Dedifferentiated amniotic fluid mesenchymal stem cell (primary cell): ENCODE data around the gene TMOD4.
A peak's percentile ranks its signal among the peaks of the same experiment; 100 is the strongest.
"Not testable (repeated sequence)": the region's sequence is repeated elsewhere in the genome, so short reads cannot be mapped to it uniquely, and the experiment has no call there.

Source experiments
- DNase-seq: peaks from one replicate; pipeline ENCODE4 v3.0.0-alpha.2; 2016; ENCODE audit errors: extremely low spot score

Gene TMOD4

DNA sequence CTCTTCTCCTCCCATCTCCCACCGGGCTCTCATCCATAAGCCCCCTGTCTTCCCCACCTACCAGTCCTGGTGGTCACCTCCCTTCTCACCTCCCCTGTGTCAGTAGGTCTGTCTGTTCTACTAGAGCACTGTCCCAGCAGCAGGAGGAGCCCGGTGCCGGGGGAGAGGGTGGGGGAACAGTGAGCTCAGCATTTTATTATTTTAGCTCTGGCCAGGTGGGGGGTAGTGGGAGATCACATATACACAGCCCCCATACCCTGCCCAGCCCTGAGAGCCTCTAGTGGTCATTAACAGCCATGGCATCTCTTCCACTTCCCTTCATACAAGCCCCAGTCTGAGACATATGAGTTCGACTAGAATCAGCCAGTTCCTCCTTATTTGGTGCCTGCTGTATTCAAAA lies at the start of gene TMOD4:
TSS of gene TMOD4 (minus strand) at position 119 of the 400 bp plus-strand sequence. CDS start 1,106 bp downstream, outside the sequence.
- no peak for DNase-seq

DNA sequence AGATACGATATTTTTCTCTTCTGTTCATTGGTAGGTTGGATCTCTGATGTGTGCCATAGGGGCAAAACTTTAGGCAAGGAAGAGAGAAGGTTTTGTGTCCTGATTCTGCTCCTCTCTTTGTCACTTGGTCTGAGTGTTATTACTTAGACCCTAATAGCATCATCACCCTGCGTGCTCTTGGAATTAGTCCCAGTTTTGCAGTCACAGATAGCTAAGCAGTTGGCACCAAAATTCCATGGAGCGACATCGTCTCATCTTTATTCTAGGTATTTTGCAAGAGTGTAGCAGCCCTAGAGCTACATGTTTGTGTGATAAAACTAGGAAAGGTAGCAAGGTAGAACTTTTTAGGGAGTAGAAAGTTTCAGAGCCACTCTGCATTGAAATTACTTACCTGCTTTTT lies 46.3 kb upstream of the TMOD4 start:
- DNase-seq, result no peak

DNA sequence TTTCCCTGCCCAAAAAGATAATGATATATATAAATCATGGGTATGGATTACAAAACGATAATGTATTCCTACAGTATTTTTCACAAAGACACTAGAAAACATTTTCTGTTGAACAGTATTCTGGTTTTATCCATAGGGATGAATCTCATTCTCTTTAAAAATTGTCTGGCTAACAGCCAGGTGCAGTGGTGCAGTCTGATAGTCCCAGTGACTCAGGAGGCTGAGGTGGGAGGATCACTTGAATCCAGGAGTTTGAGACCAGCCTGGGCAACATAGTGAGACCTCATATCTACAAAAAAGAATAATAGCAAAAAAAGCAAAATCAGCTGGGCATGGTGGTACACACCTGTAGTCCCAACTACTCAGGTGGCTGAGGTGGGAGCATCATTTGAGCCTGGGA lies 45.8 kb upstream of the TMOD4 start:
- no peak for DNase-seq

DNA sequence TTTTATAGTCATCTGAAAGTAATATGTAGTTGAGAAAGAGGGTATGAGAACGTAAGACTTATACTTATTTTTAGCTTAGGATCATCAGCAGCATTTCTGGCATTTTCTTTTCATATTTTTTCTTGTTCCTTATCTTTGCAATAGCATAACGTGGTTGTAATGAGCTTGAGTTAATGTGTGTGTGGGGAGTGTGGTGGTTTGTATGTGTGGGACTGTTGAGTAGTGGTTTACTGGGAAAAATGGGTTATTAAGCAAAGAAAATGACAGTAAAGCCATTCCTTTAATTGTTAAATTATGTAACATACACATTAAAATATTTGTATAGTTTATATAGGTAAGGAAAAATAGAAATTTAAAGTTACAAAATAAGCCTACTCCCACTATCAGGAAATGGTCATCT lies 37.8 kb upstream of the TMOD4 start:
- DNase-seq, result no peak

DNA sequence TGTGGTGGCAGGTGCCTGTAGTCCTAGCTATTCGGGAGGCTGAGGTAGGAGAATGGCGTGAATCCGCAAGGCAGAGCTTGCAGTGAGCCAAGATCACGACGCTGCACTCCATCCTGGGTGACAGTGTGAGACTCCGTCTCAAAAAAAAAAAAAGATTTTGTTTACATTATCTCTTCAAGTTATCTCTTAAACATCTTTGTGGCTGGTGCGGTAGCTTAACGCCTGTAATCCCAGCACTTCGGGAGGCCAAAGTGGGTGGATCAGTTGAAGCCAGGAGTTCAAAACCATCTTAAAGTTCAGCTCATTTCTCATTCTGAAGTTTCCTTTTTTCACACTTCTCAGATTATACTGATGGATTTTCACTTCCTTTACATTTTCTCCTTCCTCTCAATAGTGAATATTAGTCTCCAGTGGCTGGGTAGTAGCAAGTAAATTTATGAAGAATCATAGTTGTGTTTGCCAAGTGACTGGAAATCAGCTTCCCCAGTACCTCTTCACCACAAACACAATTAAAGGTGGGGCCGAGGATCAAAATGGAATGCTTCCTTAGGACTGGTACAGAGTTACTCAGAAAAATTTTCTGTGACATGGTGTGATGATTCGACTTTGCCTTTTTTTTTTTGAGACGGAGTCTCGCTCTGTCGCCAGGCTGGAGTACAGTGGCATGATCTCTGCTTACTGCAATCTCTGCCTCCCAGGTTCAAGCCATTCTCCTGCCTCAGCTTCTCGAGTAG lies 36.4 kb upstream of the TMOD4 start:
- no peak for DNase-seq

DNA sequence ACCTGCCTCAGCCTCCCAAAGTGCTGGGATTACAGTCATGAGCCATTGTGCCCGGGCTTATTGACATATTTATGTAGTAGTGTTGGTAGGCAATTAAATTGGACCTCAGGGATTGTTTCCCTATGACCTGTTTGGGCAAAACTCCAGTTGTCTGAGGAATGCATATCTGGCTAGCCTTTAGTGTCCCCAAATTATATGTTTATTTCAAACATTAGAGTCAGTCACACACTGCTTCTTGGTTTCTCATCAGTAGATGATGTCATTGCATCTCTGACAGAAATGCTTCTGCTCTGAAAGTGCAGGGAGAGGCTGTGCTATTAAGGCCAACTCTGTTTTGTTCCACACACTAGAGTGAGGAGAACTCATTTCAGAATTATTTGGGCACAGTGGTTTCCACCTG lies 35.0 kb upstream of the TMOD4 start:
- DNase-seq, result no peak

DNA sequence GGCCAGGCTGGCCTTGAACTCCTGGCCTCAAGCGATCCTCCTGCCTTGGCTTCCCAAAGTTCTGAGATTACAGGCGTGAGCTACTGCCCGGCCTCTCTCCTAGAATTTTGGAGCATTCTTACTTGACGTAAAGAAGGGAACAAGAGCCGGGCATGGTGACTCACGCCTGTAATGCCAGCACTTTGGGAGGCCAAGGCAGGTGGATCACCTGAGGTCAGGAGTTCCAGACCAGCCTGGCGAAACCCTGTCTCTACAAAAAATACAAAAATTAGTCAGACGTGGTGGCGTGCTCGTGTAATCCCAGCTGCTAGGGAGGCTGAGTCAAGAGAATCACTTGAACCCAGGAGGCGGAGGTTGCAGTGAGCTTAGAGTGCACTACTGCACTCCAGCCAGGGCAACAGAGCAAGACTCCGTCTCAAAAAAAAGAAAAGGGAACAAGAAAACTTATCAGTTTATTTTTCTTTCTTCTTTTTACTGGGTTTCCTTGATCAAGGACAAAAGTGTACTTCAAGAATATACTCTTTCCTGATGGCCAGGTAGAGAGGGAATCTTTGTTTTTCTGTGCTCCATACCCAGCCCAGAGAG lies 29.7 kb upstream of the TMOD4 start:
- DNase-seq, result not testable (repeated sequence)

DNA sequence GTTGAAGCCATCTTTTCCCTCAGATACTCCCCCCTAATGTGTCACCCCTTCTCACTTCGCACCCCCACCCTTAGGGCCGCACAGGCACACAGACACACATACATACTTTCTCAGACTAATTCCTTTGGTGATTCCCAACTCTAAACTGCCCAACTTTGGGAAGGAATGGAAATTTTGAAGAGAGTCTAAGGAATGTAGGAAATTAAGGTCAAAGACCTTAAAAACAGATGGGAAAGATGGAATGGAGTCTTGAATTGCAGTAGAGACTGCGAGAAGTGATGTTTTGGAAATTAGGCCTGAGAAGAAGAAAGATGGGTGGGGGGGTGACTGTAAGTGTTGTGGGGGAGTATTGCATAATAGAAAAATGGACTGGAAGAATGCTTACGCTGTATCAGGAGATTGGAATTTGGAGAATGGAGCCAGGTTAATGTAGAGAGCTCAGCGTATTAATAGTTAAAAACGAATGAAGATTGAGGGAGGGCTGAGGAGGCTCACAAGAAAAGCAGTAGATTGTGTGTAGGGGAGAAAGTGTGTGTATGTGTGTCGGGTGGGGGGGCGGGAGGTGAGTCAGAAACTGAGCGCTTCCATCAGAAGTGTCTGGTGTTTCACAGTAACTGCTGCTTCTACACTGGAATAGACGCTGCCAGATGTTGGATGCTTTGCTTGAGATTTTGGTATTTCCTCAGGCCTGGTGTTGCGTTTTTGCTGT lies 24.2 kb upstream of the TMOD4 start:
- DNase-seq, result peak; percentile 62

DNA sequence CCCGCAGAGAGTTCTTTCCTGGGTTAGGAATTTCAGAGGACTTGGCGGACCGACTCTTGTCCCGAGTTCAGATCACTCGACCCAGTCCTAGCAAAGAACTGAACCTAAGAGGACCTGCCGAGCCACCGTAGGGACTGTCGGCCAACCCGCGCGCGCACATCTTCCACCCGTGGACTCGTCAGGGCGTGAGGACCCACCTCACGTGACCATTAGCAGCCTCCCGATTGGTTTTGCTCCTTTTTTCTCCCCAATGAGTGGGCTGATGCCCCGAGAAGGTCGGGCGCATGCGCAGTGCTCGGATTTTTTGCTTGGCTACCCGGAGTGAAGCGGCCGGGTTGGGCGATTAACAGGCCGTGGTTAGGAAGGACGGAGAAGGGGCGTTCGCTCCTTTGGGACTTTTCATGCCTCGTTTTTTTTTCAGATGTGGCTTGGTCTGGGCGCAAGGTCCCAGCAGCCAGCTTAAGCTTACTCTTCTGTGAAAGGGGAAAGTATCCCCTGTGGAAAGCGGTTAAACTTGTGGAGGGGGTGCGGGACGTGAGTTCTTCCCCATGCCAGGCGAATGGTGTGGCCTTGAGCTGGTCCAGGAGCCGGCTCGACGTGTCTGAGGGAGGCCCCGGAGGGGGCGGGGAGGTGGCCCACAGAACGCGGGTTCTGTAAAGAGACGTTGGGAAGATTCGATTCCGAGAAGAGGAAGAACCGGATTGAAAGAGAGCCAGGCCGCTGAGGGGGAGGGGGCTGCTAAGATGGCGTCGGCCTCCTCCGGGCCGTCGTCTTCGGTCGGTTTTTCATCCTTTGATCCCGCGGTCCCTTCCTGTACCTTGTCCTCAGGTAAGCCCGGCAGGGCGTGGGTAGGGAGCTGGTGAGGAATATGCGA lies 22.7 kb upstream of the TMOD4 start, which contains the start of gene PIP5K1A:
TSS of gene PIP5K1A (plus strand) at position 299 of the 874 bp plus-strand sequence. CDS start at position 744, 445 bp downstream.
- DNase-seq, result peak; percentile 99

DNA sequence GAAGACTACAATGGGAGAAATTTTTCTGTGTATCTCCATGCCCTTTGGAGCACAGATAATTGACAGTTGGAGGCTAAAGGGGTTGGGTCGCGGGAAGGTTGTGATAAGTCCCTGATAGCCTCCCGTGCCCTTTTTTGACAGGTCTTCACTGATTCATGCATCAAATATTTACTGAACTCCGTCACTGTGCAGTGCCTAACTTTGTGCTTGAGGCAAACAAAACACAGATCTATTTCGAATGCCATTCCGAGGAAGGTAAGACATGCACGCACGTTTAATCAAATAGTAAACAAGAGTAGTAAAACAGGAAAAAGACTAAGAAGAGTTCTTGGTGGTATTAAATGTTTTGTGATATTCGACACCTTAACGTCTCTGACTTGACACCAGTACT lies 22.1 kb upstream of the TMOD4 start:
- no peak for DNase-seq

DNA sequence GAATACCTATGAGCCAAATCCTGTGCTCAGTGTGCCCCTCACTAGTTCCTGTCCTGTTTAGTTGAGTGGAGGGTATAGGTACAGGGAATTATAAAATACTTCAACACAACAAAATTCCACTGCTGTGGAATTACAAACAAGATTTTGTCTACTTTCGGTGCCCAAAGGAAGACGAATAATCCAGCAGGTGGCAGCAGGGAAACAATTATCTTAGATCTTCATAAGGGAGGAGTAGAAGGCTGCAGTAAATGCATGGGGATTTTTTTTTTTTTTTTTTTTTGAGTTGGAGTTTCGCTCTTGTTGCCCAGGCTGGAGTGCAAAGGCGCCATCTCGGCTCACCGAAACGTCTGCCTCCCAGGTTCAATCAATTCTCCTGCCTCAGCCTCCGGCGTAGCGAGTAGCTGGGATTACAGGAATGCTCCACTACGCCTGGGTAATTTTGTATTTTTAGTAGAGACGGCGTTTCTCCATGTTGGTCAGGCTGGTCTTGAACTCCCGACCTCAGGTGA lies 20.6 kb upstream of the TMOD4 start:
- peak; percentile 85 for DNase-seq

DNA sequence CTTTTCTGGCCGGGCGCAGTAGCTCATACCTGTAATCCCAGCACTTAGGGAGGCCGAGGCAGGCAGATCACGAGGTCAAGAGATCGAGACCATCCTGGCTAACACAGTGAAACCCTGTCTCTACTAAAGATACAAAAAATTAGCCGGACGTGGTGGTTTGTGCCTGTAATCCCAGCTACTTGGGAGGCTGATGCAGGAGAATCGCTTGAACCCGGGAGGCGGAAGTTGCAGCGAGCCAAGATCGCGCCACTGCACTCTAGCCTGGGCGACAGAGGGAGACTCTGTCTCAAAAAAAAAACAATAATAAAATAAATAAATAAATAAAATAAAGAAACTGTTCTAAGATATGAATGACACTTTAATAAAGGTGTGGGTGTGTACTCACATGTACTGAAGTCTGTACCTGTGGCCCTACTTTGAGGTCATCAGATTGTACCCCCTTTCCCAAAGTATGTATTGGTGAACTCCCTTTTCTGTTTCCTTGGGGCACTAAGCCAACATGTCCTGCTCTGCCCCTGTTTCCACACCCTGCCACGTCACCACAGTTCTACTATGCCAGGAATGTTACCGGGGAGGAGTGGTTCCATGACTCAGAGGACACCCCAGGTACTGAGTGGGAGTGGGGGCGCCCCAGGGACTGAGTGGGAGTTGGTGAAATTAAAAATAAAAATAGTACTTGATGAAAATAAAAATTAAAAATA lies 19.3 kb upstream of the TMOD4 start:
- DNase-seq, result peak; percentile 70

DNA sequence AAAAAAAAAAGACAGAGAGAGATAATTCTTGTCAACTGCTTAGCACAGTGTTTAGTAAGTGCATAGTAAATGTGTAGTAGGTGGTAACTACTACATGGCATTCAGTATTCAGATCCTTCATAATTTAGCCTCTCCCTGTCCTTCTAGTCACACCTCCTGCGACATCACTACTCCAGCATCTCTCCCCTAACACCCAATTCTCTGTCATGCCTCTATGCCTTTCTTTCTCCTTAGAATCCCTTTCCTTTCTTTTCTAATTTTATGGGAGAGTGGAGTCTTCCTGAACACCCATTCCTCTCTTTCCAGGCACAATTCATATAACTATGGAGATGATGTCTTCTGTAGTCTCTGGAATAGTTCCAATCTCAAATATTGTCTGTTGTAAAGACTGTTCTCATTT lies 18.1 kb upstream of the TMOD4 start:
- DNase-seq, result no peak

DNA sequence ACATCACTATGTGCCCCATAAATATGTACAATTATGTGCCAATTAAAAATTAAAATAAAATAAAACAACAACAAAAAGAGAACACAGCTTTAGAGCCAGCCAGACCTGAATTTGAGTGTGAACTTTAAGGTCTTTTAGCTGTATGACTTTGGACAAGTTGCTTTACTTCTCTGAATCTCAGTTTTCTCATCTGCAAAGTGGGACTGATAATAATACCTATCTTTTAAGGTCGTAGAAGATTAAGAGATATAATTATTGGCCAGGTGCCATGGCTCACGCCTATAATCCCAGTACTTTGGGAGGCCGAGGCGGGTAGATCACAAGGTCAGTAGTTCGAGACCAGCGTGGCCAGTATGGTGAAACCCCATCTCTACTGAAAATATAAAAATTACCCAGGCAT lies 17.5 kb upstream of the TMOD4 start:
- DNase-seq, result no peak

DNA sequence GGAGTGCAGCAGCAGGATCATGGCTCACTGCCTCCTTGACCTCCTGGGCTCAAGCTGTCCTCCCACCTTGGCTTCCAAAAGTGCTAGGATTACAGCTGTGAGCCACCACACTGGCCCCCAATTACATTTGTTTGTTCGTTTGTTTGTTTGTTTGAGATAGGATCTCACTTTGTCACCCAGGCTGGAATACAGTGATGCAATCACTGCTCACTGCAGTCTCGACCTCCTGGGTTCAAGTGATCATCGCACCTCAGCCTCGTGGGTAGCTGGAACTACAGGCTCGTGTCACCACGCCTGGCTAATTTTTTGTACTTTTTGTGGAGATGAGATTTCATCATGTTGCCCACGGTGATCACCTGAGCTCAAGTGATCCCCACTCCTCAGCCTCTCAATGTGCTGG lies 16.3 kb upstream of the TMOD4 start:
- no peak for DNase-seq

DNA sequence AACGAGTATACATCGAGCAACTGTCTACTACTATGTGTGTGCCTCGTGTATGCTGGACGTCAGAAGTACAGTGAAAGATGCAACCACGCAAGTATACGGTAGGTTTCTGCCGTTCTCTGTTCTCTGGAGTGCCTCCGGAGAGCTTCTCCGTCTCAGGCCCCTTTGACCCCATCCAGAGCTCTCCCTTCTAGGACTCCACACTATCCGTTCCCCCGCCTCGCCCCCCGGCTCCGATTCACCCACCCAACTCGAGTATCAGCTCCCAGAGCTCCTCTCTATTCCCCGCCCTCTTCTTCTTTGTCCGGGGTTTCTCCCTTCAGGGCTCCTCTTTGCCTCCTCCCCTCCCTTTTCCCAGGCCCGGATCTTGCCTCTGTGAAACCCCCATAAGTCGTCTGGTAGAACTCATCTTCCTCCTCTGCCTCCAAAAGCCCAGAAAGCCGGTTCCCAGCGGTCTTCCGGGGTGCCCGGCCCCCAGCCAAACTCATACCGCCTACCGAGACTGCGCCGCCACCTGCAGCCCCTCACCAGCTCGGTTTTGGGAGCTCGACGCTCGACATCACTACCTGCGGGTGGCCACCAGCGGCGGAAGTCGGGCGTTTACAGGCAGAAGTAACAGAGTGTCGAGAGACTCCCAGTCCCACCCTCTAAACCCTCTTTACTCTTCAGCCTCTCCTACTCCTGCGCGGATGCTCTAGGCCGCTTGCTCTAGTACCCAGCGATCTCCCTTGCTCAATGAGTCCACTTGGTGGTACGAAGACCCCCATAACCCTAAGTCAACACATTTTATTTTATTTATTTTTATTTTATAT lies 14.1 kb upstream of the TMOD4 start, which contains the start of gene VPS72:
TSS of gene VPS72 (minus strand) at position 561 of the 809 bp plus-strand sequence. CDS start at position 485, 76 bp downstream.
- DNase-seq, result peak; percentile 91

DNA sequence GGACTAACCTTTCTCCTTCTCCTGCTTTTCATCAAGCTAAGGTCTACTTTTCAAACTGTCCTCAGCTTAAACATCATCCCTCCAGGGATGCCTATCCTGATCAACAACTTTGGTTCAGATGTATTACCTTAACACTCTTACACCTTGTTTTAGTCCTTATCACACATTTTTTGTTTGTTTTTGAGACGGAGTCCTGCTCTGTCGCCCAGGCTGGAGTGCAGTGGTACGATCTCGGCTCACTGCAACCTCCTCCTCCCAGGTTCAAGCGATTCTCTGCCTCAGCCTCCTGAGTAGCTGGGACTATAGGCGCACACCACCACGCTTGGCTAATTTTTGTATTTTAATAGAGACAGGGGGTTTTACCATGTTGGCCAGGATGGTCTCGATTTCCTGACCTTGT lies 12.9 kb upstream of the TMOD4 start:
- not testable (repeated sequence) for DNase-seq

DNA sequence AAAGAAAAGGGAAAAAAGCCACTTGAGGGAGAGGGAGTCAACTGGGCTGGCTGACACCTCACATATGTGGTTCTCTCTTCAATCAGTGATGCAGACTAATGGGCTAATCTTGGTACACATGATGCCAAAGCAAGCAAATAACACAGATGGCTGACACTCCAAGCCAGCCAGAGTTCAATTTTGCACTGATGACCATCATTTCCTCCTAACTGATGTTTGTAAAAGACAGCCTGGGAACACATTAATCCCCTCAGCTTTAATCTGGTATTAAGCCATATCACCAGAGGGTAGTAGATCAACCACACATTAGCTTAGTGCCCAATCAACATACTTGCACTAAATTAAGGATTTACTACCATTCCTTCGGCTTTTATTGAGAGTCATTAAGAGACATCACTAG lies 11.4 kb upstream of the TMOD4 start:
- DNase-seq, result no peak

DNA sequence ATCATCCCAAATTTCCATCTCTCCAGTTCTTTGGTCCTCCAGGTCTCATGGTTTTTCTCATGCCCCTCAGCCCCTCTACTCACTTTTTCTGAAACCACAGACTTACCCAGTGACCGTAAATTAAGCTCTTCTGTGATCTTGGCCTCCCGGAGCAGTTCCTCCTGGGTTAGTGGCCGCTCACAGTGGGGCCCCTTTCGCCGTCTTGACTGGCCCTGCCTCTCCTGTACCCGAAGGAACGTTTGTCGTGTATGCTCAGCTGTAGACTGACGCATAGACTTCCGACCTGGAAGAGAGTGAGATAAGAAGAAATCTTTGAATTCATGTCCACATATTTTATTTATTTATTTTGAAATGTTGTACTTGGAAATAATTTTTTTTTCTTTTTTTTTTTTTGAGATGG lies 8.4 kb upstream of the TMOD4 start:
- no peak for DNase-seq

DNA sequence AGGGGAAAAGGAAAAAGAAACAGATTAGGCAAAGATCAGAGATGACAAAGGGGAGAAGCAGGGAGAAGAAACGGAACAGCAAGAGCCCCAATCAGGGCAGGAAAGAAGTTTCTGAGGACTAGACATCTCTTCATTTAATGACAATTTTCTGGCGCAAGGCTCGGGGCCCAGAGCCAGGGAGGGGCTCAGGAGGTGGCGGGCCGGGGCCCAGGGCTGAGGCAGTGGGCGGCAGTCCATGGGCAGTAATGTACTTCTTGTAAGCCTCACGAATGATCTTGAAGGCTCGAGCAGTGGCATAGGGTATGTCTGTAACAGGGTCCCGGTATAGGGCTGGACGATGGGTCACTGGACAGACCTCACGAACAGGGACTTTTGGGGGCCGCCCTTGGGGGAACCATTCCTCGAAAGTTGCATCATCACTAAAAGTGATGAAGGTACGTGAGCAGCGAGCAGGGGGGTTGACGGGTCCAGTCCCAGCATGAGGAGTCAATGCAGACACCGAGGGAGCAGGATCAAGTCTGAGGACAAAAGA lies 799 bp upstream of the TMOD4 start:
- no peak for DNase-seq
